Mucosa of descending colon (tissue), 3 donors: ENCODE measurements around the gene GPATCH1. TPM values are rescaled to one million over a fixed set of nuclear protein-coding genes. Genes with fewer than 3 reads are reported as not detected.

Experiments used
- ATAC-seq: fragments of 200-7000 bp; cut with Tn5 transposase; one replicate; pipeline ENCODE4 v1.9.1; 2020; ENCODE audit warnings: mild to moderate bottlenecking, moderate library complexity
- DNase-seq, 3 donors: peaks; one replicate each; pipeline ENCODE4 v3.0.0-alpha.2; 2020
- H3K36me3 ChIP-seq: fragments of 200-600 bp; one replicate; pipeline ENCODE4 v1.8.0; 2021; ENCODE audit warnings: low read depth, mild to moderate bottlenecking
- H3K4me1 ChIP-seq: fragments of 200-600 bp; one replicate; pipeline ENCODE4 v1.8.0; 2021; ENCODE audit warnings: low read depth, mild to moderate bottlenecking
- H3K4me3 ChIP-seq: fragments of 200-600 bp; one replicate; pipeline ENCODE4 v1.8.0; 2021; ENCODE audit warnings: mild to moderate bottlenecking
- H3K9me3 ChIP-seq: fragments of 200-600 bp; one replicate; pipeline ENCODE4 v1.8.0; 2021; ENCODE audit warnings: mild to moderate bottlenecking
- CTCF ChIP-seq: fragments of 200-600 bp; IDR thresholded peaks from one replicate; pipeline ENCODE4 v1.8.0; 2022; ENCODE audit warnings: antibody characterized with exemption, mild to moderate bottlenecking
- intact Hi-C, 2 donors: fragments of 100-400 bp; cut with DNase I in 1 of 2; cut with micrococcal nuclease in 1 of 2; formaldehyde crosslinking; loops; one replicate each; pipeline versions ENCODE4 v1.11.0 to v1.11.1; 2022; cut with DNase I, micrococcal nuclease
- total RNA-seq, 3 donors: library from RNA; stranded (reverse); fragmentation: NEBNext Ultra II Directional in 2 of 3; extraction: Animal tissue kit (Norgen Biotek cat#: 25700) in 2 of 3; gene quantifications; one replicate each; pipeline versions ENCODE4 v1.2.1 to v1.2.4, GENCODE V29; 2021 to 2023
- donor health status: DM: no; HTN: no; CAD: no; lungs with moderate emphysema.
- donor health status: DM: no; HTN: no; CAD: no.
- donor health status: DM: no; HTN: yes; CAD: no.

GPATCH1 gene
- total RNA-seq, 3 donors from 2014 or later: 11.9 to 12.4 (median 11.9) TPM

DNA sequence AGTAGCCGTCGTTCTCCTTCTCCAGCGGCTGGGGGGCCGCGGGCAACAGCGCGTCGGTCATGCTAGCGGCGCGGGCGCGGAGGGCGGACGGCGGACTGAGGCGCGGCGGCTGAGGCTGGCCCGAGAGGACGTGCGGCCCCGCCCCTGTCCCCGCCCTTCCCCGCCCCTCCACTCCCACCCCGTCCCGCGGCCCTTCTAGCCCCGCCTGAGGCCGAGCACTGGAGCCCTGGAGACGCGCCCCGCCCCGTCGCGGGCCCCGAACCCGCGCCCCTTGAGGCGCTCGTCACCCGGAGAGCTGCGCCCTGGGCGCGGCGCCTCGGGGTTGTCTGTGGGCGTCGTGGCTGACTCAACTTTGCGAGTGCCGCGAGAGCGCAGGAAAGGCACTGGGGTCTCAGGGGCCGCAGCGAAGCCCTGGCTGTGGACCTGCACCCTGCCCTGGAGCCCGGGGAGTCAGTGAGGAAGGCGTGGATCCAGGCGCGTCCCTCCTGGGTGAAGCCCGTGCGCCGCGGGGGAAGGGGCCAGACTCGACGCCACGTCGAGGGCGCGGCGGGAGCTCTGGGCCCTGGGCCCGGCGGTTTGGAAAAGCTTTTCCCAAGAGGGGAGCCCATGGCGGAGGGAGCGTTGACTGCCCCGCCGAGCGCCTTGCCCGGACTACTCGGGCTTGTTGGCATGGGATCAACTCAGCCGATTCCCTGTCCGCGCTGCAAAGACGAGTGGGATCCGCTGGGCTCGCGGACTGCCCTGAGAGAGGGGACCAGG lies 16.0 kb upstream of the GPATCH1 start, which contains the start of gene RHPN2:
RHPN2 (minus strand) TSS at position 97 of the 759 bp plus-strand sequence; CDS start at position 61, 36 bp downstream.
- intact Hi-C loops: no loop called here
- TF ChIP-seq CTCF: no peak
- ATAC-seq (peak; percentile 89), DNase-seq (peak; percentile 84 to 90 (median 89))
- Histone ChIP-seq H3K4me3 (peak within 1 kb of the TSS; percentile 67), H3K36me3 (no peaks in the 10 kb centered on the region), H3K9me3 (no peaks in the 10 kb centered on the region), H3K4me1 (peaks cover 21% of the 10 kb centered on the region)

- H3K4me3 ChIP-seq: no peak overlapping the region
- H3K36me3 ChIP-seq: no peaks in the 10 kb centered on the region
- H3K4me1 ChIP-seq: peaks cover 19% of the 10 kb centered on the region
- ATAC-seq (no peak), DNase-seq (peak in 1 of 3 donors; percentile 47)
- intact Hi-C loops: no loop called here
- TF ChIP-seq CTCF: no peak
- no peaks in the 10 kb centered on the region for H3K9me3 ChIP-seq
Observed at GRCh38 chr19:33066543-33066942, 14.4 kb upstream of the GPATCH1 start.

- Histone ChIP-seq H3K4me1 (peaks cover 18% of the 10 kb centered on the region), H3K36me3 (no peaks in the 10 kb centered on the region), H3K4me3 (no peak overlapping the region), H3K9me3 (no peaks in the 10 kb centered on the region)
- DNase-seq: peak in 1 of 3 donors; percentile 11
- intact Hi-C loops: no loop called here
- no peak for TF ChIP-seq CTCF
- no peak for ATAC-seq
Observed at GRCh38 chr19:33067121-33067520, 13.9 kb upstream of the GPATCH1 start.

GRCh38 chr19:33071887-33072286 lies 9.1 kb upstream of the GPATCH1 start:
- H3K4me3 ChIP-seq: no peak overlapping the region
- H3K4me1 ChIP-seq: no peaks in the 10 kb centered on the region
- H3K9me3 ChIP-seq: no peaks in the 10 kb centered on the region
- ATAC-seq (peak; percentile 97), DNase-seq (peak in 1 of 3 donors; percentile 55)
- no peak for TF ChIP-seq CTCF
- H3K36me3 ChIP-seq: no peaks in the 10 kb centered on the region
- intact Hi-C loops: no loop called here

DNA sequence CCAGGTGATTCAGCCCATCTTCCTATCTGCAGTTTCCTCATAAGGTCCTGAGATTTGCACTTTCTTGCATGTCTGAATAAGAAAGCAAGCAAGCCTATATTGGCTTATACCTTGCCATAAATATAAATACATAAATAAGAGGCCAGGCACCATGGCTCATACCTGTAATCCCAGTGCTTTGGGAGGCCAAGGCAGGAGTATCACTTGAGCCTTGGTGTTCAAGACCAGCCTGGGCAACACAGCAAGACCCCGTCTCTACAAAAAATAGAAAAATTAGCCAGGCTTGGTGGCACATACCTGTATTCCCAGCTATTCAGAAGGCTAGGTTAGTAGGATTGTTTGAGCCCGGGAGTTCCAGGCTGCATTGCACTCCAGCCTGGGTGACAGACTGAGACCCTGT lies 5.5 kb upstream of the GPATCH1 start:
- no peak for TF ChIP-seq CTCF
- intact Hi-C loops: no loop called here
- peaks cover 11% of the 10 kb centered on the region for H3K4me1 ChIP-seq
- DNase-seq (no peak), ATAC-seq (no peak)
- no peaks in the 10 kb centered on the region for H3K36me3 ChIP-seq
- no peak overlapping the region for H3K4me3 ChIP-seq
- H3K9me3 ChIP-seq: no peaks in the 10 kb centered on the region
